OCI-LY7 (cell line): ENCODE data around the gene PEX1. TPM values are rescaled to one million over a fixed set of nuclear protein-coding genes. Genes with fewer than 3 reads are reported as not detected.
"Not testable (repeated sequence)": the region's sequence is repeated elsewhere in the genome, so short reads cannot be mapped to it uniquely, and the experiment has no call there.

ENCODE experiments used
- BruUV-seq: library from RNA; stranded (reverse); fragments of 400-500 nt; replicated peaks from 2 replicates; lab custom pipeline; 2021; lab: Mats Ljungman, UMichigan
- CTCF ChIA-PET: fragments of 300-600 bp; sonication (Branson Sonifier 250); formaldehyde crosslinking; loops from one replicate; lab custom pipeline; 2022; ENCODE audit warnings: antibody characterized with exemption; ENCODE audit not compliant: unreplicated experiment; lab: Charles Lee
- POLR2A ChIA-PET: fragments of 300-600 bp; sonication (Branson Sonifier 250); formaldehyde crosslinking; loops from one replicate; lab custom pipeline; 2022; ENCODE audit warnings: antibody characterized with exemption; lab: Charles Lee
- DNase-seq: peaks from one replicate; pipeline ENCODE4 v3.0.0-alpha.2; 2015; ENCODE audit warnings: low spot score
- H2AFZ ChIP-seq: fragments of 200-600 bp; sonication (generic), shearing (Covaris generic); 2 replicates; pipeline ENCODE4 v1.6.1; 2014; ENCODE audit warnings: mild to moderate bottlenecking, antibody characterized with exemption, low read length, moderate library complexity
- H3K27ac ChIP-seq: fragments of 200-600 bp; sonication (generic); 2 replicates; pipeline ENCODE4 v1.5.1; 2014; ENCODE audit warnings: mixed run types, low read depth, mild to moderate bottlenecking, moderate library complexity, low read length, inconsistent platforms; ENCODE audit not compliant: poor library complexity, severe bottlenecking
- H3K36me3 ChIP-seq: fragments of 200-600 bp; sonication (generic); 2 replicates; pipeline ENCODE4 v1.6.1; 2014; ENCODE audit warnings: mild to moderate bottlenecking, antibody characterized with exemption, low read length, moderate library complexity, mixed read lengths; ENCODE audit not compliant: insufficient read depth
- H3K4me1 ChIP-seq: fragments of 200-600 bp; sonication (generic); 2 replicates; pipeline ENCODE4 v1.5.1; 2014; ENCODE audit warnings: mild to moderate bottlenecking, low read length; ENCODE audit not compliant: insufficient read depth, poor library complexity, severe bottlenecking
- H3K4me2 ChIP-seq: fragments of 200-600 bp; sonication (generic); 2 replicates; pipeline ENCODE4 v1.6.1; 2014; ENCODE audit warnings: mild to moderate bottlenecking, low read length
- H3K4me3 ChIP-seq: fragments of 200-600 bp; sonication (generic); 2 replicates; pipeline ENCODE4 v1.5.1; 2014; ENCODE audit warnings: mild to moderate bottlenecking, low read depth, low read length; ENCODE audit not compliant: poor library complexity, severe bottlenecking
- H3K79me2 ChIP-seq: fragments of 200-600 bp; sonication (generic); 2 replicates; pipeline ENCODE4 v1.6.1; 2016; ENCODE audit warnings: low read depth, mild to moderate bottlenecking, low read length, moderate library complexity, mixed read lengths; ENCODE audit not compliant: insufficient read depth
- H3K9me2 ChIP-seq: fragments of 200-600 bp; sonication (generic); 2 replicates; pipeline ENCODE4 v1.6.1; 2016; ENCODE audit warnings: mild to moderate bottlenecking, low read length, mixed read lengths; ENCODE audit not compliant: insufficient read depth
- H3K9me3 ChIP-seq: fragments of 200-600 bp; sonication (generic); 2 replicates; pipeline ENCODE4 v1.6.1; 2014; ENCODE audit warnings: mild to moderate bottlenecking, mixed run types, low read length, mixed read lengths
- H4K20me1 ChIP-seq: fragments of 200-600 bp; sonication (generic); 2 replicates; pipeline ENCODE4 v1.6.1; 2014; ENCODE audit warnings: mild to moderate bottlenecking, antibody characterized with exemption, low read length, moderate library complexity, mixed read lengths; ENCODE audit not compliant: insufficient read depth
- CTCF ChIP-seq: fragments of 200-600 bp; sonication (generic); conservative IDR thresholded peaks from 2 replicates; pipeline ENCODE4 v1.5.1; 2014; ENCODE audit warnings: mild to moderate bottlenecking, antibody characterized with exemption, low read length, moderate library complexity, mixed read lengths
- EZH2phosphoT487 ChIP-seq: fragments of 200-600 bp; sonication (generic); IDR thresholded peaks from 2 replicates; pipeline ENCODE4 v1.6.1; 2018; ENCODE audit warnings: low read depth, borderline replicate concordance, mild to moderate bottlenecking, mixed run types, antibody characterized with exemption, low read length, moderate library complexity, mixed read lengths
- intact Hi-C: fragments of 100-400 bp; cut with micrococcal nuclease; formaldehyde crosslinking; loops from one replicate; pipeline ENCODE4 v1.10.0; 2022; ENCODE audit not compliant: unreplicated experiment
- total RNA-seq, 2 experiments: library from RNA; depleted of rRNA in 1 of 2; stranded (reverse); fragments of >200 nt in 1 of 2; shearing (Covaris generic) in 1 of 2; gene quantifications; 2 replicates each; pipeline ENCODE4 v1.2.3, GENCODE V29; 2014 to 2022

The PEX1 gene
- total RNA-seq, 2 experiments from 2014 or later: 28.7 to 36.0 TPM

GRCh38 chr7:92550194-92550593 is 21.9 kb upstream of the PEX1 start:
- no peaks in the 10 kb centered on the region for H3K9me3 ChIP-seq
- H3K9me2 ChIP-seq: no peaks in the 10 kb centered on the region
- H3K4me3 ChIP-seq: no peak overlapping the region
- no peaks in the 10 kb centered on the region for H3K4me1 ChIP-seq
- H3K4me2 ChIP-seq: no peak overlapping the region
- no peak overlapping the region for H2AFZ ChIP-seq
- no peak for TF ChIP-seq EZH2phosphoT487
- no peak for TF ChIP-seq CTCF
- CTCF ChIA-PET: interaction anchor here (1.1 kb wide), 1 partner anchor 21 kb away, joined by 3 read pairs; the partner anchor contains the start of gene RBM48
- POLR2A ChIA-PET: interaction anchor here (1.9 to 2.6 kb wide), 2 partner anchors 9 to 22 kb away, joined by 10 to 13 read pairs; partner anchors contain the start of genes PEX1 and RBM48
- BruUV-seq: no TSS peak
- DNase-seq: no peak
- H3K27ac ChIP-seq: no peak overlapping the region
- no peaks in the 10 kb centered on the region for H3K36me3 ChIP-seq
- H4K20me1 ChIP-seq: no peaks in the 10 kb centered on the region
- intact Hi-C loops: no loop called here
- H3K79me2 ChIP-seq: no peaks in the 10 kb centered on the region

GRCh38 chr7:92547579-92547978 is 19.3 kb upstream of the PEX1 start:
- Histone ChIP-seq H2AFZ (no peak overlapping the region), H4K20me1 (no peaks in the 10 kb centered on the region), H3K4me2 (no peak overlapping the region), H3K27ac (no peak overlapping the region), H3K4me1 (no peaks in the 10 kb centered on the region), H3K9me3 (no peaks in the 10 kb centered on the region), H3K79me2 (no peaks in the 10 kb centered on the region), H3K36me3 (no peaks in the 10 kb centered on the region), H3K4me3 (no peak overlapping the region), H3K9me2 (no peaks in the 10 kb centered on the region)
- intact Hi-C loops: no loop called here
- TF ChIP-seq EZH2phosphoT487 (no peak), CTCF (no peak)
- DNase-seq: no peak
- BruUV-seq: no TSS peak
- ChIA-PET CTCF (no interaction called here), POLR2A (interaction anchor here (2.6 kb wide), 1 partner anchor 19 kb away, joined by 10 read pairs; the partner anchor contains the start of genes PEX1 and RBM48)

- intact Hi-C loops: no loop called here
- Histone ChIP-seq H3K4me2 (no peak overlapping the region), H3K4me1 (no peaks in the 10 kb centered on the region), H3K36me3 (no peaks in the 10 kb centered on the region), H2AFZ (no peak overlapping the region), H3K9me3 (no peaks in the 10 kb centered on the region), H3K9me2 (no peaks in the 10 kb centered on the region), H4K20me1 (no peaks in the 10 kb centered on the region), H3K4me3 (no peak overlapping the region), H3K79me2 (no peaks in the 10 kb centered on the region), H3K27ac (no peak overlapping the region)
- DNase-seq: no peak
- TF ChIP-seq CTCF (no peak), EZH2phosphoT487 (no peak)
- CTCF ChIA-PET: no interaction called here
- POLR2A ChIA-PET: no interaction called here
- BruUV-seq: no TSS peak
Measured at GRCh38 chr7:92546856-92547497, 18.7 kb upstream of the PEX1 start.

- BruUV-seq, H3K4me1 ChIP-seq, intact Hi-C loops, DNase-seq, H2AFZ ChIP-seq, H3K9me3 ChIP-seq, H3K4me2 ChIP-seq, H4K20me1 ChIP-seq, POLR2A ChIA-PET, CTCF ChIA-PET, H3K9me2 ChIP-seq, H3K79me2 ChIP-seq, H3K27ac ChIP-seq, H3K4me3 ChIP-seq, H3K36me3 ChIP-seq: not testable (repeated sequence)
Measured at GRCh38 chr7:92545116-92545515, 16.8 kb upstream of the PEX1 start.
